DMS153 (cell line): Measurements from ENCODE around the gene SPRED2.

ENCODE experiments used
- DNase-seq: peaks from one replicate; lab custom pipeline; 2025; lab: John Stamatoyannopoulos, UW

Gene SPRED2

DNA sequence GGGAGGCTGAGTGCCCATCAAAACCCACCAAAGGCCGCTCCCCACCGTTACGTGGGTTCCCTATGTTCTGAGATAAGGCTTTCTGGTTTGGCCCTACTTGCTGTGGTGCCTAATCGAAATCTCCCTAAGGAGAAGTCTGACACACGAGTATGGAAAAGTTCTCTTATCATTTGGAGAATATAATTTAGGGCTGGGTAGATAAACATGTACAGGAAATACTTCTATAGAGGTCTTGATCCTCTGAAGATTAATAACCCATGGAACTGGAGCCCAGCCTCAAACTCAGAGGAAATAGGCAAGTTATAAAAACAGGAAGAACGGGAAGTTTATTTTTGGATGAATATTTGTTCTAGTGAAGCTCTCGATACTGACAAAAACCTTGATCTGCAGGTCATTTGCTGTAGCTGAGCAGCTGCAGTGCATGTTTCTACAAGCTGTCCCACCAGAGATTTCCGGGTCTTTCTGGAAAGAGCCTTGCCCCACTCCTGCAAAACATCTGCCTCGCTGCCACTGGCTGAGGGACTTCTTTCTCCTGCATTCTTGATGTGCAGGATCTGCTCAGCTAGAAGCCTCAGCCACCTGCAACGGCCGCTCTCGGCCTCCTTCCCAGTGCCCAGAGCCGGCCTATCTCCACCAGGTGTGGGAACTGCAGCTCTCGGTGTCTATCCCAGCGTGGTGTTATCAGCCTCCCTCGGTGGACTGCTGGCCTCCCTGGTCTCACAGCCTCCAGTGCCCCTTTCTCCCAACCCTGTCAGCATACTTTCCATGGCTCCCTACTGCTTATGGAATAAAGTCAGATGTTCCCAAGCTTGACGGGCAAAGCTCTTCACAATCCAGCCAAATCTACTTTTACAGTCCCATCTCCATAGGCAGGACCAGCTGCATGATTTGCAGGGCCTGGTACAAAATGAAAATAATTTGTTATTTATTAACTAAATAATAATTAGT is 48.6 kb downstream of the SPRED2 start:
- DNase-seq: no peak

DNA sequence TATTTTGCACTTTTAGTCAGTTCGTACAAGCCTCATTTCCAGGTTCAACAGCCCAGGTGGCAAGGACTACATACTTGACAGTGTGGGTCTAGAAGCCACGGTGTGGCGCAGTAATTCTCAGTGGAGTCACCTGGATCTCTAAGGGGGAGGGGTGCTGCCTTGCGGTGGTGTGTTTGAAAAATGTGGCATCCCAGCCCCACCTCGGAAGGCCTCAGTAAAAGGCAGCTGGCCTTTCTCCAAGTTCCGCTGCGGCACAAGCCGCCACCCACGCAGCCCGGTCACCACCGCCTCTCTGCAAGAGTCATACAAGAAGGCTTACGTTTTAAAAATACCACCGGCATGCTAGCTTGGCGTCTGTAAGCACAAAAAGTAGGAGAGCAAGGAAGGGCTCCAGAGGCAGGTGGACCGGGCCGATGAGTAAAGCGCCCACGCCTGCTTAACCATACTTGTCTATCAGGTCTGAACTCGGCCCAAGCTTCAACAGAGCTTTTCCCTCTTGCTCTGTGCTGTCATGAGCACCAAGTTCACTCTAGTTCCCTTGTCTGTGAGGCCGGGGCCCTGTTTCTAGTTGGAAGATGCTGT is 49.5 kb downstream of the SPRED2 start:
- peak; percentile 78 for DNase-seq

- DNase-seq: no peak
These were observed 50.1 kb downstream of the SPRED2 start for GRCh38 chr2:65382323-65382722.

DNA sequence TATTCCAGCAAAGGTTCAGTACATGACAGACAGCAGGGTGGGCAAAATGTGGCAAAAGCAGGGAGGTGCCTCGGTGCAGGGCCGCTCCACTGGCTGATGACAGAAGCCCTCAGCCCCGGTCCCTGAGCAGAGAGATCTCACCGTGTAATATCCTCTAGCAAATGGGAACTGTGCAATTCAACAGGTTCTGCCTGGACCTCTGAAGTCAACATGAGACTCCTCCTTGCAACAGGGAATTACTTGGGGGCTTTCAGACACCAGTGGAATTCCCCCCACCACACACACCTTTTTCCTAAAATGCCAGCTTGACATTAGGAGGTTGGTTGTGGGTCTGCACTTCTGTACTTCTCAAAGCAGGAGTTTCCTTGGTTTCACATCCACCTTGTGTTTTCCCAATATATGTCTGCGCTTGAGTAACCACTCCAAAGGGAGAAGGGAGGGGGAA is 50.8 kb downstream of the SPRED2 start:
- DNase-seq: no peak

GRCh38 chr2:65380255-65380654 is 52.1 kb downstream of the SPRED2 start:
- no peak for DNase-seq

GRCh38 chr2:65379721-65380171 is 52.7 kb downstream of the SPRED2 start:
- no peak for DNase-seq

DNA sequence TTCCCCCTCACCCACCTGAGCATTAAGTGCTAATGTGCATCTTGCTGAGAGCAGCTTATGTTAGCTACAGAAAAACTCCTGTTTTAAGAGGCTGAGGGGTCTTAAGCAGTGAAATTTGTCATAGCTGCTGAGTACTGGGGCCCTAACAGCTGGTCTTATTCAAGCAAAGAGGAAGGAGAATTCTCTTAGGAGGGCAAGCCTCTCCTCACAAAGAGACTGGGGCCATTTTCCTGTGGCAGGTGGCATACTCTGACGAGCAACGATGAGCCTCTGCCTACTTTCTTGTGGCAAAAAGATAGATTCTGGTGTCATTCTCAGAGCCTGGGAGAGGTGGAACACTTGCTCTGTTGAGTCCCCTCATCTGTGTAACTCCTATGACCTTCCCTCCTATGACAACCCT is 53.2 kb downstream of the SPRED2 start:
- DNase-seq: no peak

- no peak for DNase-seq
These were observed 54.1 kb downstream of the SPRED2 start for GRCh38 chr2:65378290-65378689.

- DNase-seq: no peak
These were observed 54.7 kb downstream of the SPRED2 start for GRCh38 chr2:65377556-65378192.

DNA sequence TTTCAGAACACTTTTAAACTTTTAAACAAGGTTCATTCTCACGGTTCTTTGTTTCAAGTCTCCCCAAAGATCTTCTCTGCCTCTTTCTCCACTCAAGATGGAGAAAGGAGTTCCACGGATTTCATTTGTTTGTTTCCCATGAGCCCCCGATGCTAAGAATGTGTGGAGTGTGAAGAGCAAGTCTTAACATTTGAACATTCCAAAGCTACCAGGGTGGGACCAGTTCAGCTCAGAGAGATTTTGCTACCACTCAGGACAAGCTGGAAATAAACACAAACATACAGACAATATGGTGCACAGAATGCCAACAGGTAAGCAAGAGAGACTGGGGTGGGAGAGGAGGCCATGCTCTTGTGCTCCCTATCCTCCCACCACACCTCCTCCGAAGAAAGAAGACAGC is 56.7 kb downstream of the SPRED2 start:
- DNase-seq: no peak

GRCh38 chr2:65374999-65375398 is 57.4 kb downstream of the SPRED2 start:
- no peak for DNase-seq

- no peak for DNase-seq
These were observed 57.8 kb downstream of the SPRED2 start for GRCh38 chr2:65374575-65374974.

DNA sequence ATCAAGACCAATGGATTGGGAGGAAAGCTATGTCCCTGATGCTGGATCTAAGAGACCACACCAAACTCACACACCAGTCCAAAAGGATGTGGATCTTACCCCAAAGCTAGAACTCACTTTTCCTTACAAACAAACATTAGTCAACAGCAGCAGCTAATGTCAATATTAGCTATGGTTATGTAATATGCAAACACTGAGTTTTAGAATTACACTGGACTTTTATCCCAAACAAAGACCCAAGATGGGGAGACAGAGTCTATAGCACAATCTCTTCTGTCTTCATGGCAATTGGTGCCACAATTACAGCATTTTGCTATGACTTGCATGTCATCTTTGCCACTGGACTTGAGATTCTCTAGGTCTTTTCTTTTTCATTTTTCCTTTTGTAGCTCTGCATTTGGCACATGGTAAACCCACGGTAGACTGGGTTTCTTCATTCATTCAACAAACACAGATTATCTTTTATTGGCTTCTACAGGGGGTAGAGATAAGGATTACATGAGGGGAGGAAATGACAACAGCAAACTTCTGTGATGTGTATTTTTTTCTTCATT is 59.0 kb downstream of the SPRED2 start:
- DNase-seq: no peak

DNA sequence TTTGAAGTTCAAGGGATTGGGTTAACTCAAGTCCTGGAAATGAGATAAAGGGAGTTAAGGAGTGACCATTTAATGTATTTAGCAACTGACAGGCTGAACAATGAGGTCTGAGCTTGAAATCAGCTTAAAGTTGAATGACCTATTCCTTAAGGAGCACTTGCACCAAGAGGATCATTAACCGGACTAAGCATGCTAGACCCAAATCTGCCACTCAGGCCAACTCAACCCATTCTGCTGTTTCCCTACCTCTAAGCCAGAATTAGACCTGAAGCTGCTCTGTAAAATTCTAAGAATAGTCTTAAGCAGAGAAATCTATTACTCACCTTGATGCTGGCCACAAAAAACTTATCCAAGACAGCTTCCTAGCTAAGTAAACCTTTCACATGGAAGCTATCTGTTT is 59.8 kb downstream of the SPRED2 start:
- DNase-seq: no peak

GRCh38 chr2:65371074-65371434 is 61.3 kb downstream of the SPRED2 start:
- no peak for DNase-seq

- DNase-seq: no peak
These were observed 61.9 kb downstream of the SPRED2 start for GRCh38 chr2:65370387-65371073.

DNA sequence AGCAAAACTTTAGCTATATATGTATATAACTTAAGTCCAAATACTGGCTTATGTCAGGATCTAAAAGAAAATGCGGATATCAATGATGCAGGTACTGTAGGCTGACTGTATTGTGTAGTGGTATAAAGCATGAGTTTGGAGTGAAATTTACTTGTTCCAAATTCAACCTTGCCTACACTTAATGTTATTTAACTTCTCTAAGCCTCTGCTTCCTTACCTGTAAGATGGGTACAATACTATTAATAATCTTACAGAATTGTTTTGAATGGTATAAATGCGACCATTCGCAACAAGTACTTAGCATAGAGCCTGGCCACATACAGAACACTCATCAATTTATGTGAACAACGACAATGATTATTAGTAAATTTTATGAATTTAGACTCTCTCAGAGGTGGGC is 62.4 kb downstream of the SPRED2 start:
- no peak for DNase-seq

- no peak for DNase-seq
These were observed 62.8 kb downstream of the SPRED2 start for GRCh38 chr2:65369574-65369973.

GRCh38 chr2:65368468-65368867 is 63.9 kb downstream of the SPRED2 start:
- no peak for DNase-seq

- DNase-seq: peak; percentile 11
These were observed 64.9 kb downstream of the SPRED2 start for GRCh38 chr2:65367524-65367923.

DNA sequence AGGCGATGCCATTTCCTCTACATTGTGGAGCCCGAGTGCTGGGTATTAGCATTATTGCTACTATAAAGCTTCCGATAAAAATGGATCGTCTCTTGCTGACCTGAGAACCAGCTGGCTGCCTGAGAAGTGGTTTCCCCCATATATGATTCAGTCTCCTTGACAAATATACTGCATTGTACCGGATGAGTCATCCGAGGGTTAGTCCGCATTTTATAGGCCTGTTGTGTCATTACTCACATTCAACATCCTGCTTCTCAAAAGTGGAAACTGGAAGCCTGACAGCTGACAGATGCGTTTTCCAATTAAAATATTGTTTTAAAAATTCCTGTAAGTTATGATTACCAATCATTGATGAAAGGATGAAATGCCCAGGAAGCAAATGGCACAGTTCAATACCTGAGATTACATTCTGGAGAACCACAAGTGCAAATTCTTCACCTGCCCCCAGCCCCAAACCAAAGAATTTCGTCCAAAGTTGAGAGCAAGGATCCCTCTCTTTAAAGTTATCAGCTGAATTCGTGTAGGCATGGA is 65.7 kb downstream of the SPRED2 start:
- DNase-seq: peak; percentile 95
